Endothelial cell of umbilical vein (primary cell): ENCODE data around the gene RUNX2. TPM values are rescaled to one million over a fixed set of nuclear protein-coding genes. Genes with fewer than 3 reads are reported as not detected.

ENCODE experiments used
- BruUV-seq: library from RNA; stranded (reverse); fragments of 400-500 nt; replicated peaks from 2 replicates; lab custom pipeline; 2021; lab: Mats Ljungman, UMichigan
- CTCF ChIA-PET: fragments of 300-600, 350-600 bp; sonication (Branson Sonifier 250); formaldehyde crosslinking; loops from one replicate; lab custom pipeline; 2021; ENCODE audit warnings: antibody characterized with exemption, inconsistent platforms; lab: Charles Lee
- POLR2A ChIA-PET: fragments of 300-600, 350-600 bp; sonication (Branson Sonifier 250); formaldehyde crosslinking; loops from one replicate; lab custom pipeline; 2021; ENCODE audit warnings: antibody characterized with exemption, inconsistent platforms; lab: Charles Lee
- DNase-seq: peaks from one replicate; pipeline ENCODE4 v3.0.0-alpha.2; 2011; ENCODE audit warnings: low read depth, low spot score
- FAIRE-seq: peaks from 2 replicates; lab custom pipeline; 2011; peaks lifted over from hg19 to GRCh38; lab: Jason Lieb, UNC
- H2AFZ ChIP-seq: 2 replicates; pipeline ENCODE4 v1.6.0; 2012; ENCODE audit warnings: low read depth, low read length, control low read depth, inconsistent platforms
- H3K27ac ChIP-seq: 2 replicates; pipeline ENCODE4 v1.5.1; 2011; ENCODE audit warnings: low read depth, mild to moderate bottlenecking, control low read depth, low read length, moderate library complexity; ENCODE audit not compliant: insufficient read depth
- H3K27me3 ChIP-seq, 2 experiments: 2 replicates each; pipeline versions ENCODE4 v1.6.0 to v1.6.1; 2011; ENCODE audit warnings: low read length in 2 of 2, mixed read lengths in 1 of 2; ENCODE audit not compliant: control insufficient read depth in 2 of 2, insufficient read depth in 2 of 2
- H3K36me3 ChIP-seq, 2 experiments: 2 replicates in 1 of 2; 3 replicates in 1 of 2; pipeline ENCODE4 v1.5.1; 2011; ENCODE audit warnings: low read length in 2 of 2, mild to moderate bottlenecking in 1 of 2, moderate library complexity in 1 of 2; ENCODE audit not compliant: control insufficient read depth in 2 of 2, insufficient read depth in 2 of 2; ENCODE audit errors: extremely low read depth in 1 of 2
- H3K4me1 ChIP-seq: 3 replicates; pipeline ENCODE4 v1.5.1; 2011; ENCODE audit warnings: mild to moderate bottlenecking, low read length; ENCODE audit not compliant: control insufficient read depth, insufficient read depth; ENCODE audit errors: extremely low read depth
- H3K4me2 ChIP-seq: 2 replicates; pipeline ENCODE4 v1.6.1; 2011; ENCODE audit warnings: low read length, control low read depth, mixed read lengths; ENCODE audit not compliant: insufficient read depth
- H3K4me3 ChIP-seq, 3 experiments: fragments of 200-600 bp in 1 of 3; sonication (generic), shearing (Covaris generic) in 1 of 3; replicated peaks in 1 of 3; 2 replicates each; pipeline ENCODE4 v1.5.1; 2011 to 2016; ENCODE audit warnings: control low read depth in 3 of 3, low read length in 3 of 3, mild to moderate bottlenecking in 2 of 3, inconsistent platforms in 1 of 3, low read depth in 1 of 3, moderate library complexity in 1 of 3; ENCODE audit not compliant: insufficient read depth in 1 of 3
- H3K79me2 ChIP-seq: 2 replicates; pipeline ENCODE4 v1.6.0; 2012; ENCODE audit warnings: low read length, inconsistent platforms; ENCODE audit not compliant: control insufficient read depth, insufficient read depth
- H3K9ac ChIP-seq: replicated peaks from 2 replicates; pipeline ENCODE3; 2011; ENCODE audit warnings: low read length, control low read depth; ENCODE audit not compliant: insufficient read depth; ENCODE audit errors: extremely low read depth
- H3K9me1 ChIP-seq: replicated peaks from 3 replicates; pipeline ENCODE4 v1.6.0; 2011; ENCODE audit warnings: mild to moderate bottlenecking, low read length; ENCODE audit not compliant: control insufficient read depth, insufficient read depth; ENCODE audit errors: extremely low read depth
- H3K9me3 ChIP-seq: replicated peaks from 2 replicates; pipeline ENCODE4 v1.5.1; 2012; ENCODE audit warnings: low read length, inconsistent platforms; ENCODE audit not compliant: control insufficient read depth, insufficient read depth
- H4K20me1 ChIP-seq: replicated peaks from 2 replicates; pipeline ENCODE3; 2011; ENCODE audit warnings: mild to moderate bottlenecking, low read length; ENCODE audit not compliant: control insufficient read depth, insufficient read depth; ENCODE audit errors: extremely low read depth
- EZH2 ChIP-seq: IDR thresholded peaks from 2 replicates; pipeline ENCODE4 v1.6.1; 2012; ENCODE audit warnings: borderline replicate concordance, low read depth, mild to moderate bottlenecking, moderate library complexity, low read length, inconsistent platforms; ENCODE audit not compliant: severe bottlenecking
- FOS ChIP-seq: IDR thresholded peaks from 2 replicates; pipeline ENCODE4 v1.6.1; 2011; ENCODE audit warnings: mild to moderate bottlenecking, low read length, moderate library complexity, borderline replicate concordance; ENCODE audit not compliant: insufficient read depth
- GATA2 ChIP-seq: IDR thresholded peaks from 2 replicates; pipeline ENCODE4 v1.7.0; 2011; ENCODE audit warnings: low read depth, mild to moderate bottlenecking, moderate library complexity, mixed read lengths, low read length; ENCODE audit not compliant: insufficient read length, insufficient read depth
- JUN ChIP-seq: IDR thresholded peaks from 2 replicates; pipeline ENCODE4 v1.6.1; 2011; ENCODE audit warnings: borderline replicate concordance, low read depth; ENCODE audit not compliant: insufficient read length, insufficient read depth
- MAX ChIP-seq: IDR thresholded peaks from 2 replicates; pipeline ENCODE4 v1.6.1; 2011; ENCODE audit not compliant: insufficient read depth, insufficient read length
- MYC ChIP-seq: IDR thresholded peaks from one replicate; pipeline ENCODE4 v1.6.1; 2011; ENCODE audit warnings: mild to moderate bottlenecking, low read depth, low read length
- POLR2A ChIP-seq: IDR thresholded peaks from 2 replicates; pipeline ENCODE4 v1.6.1; 2012; ENCODE audit warnings: low read depth, mild to moderate bottlenecking, control low read depth, low read length
- POLR2AphosphoS5 ChIP-seq: IDR thresholded peaks from 2 replicates; pipeline ENCODE4 v1.6.1; 2012; ENCODE audit warnings: low read depth, mild to moderate bottlenecking, control low read depth, low read length, moderate library complexity; ENCODE audit not compliant: insufficient read depth
- dilution Hi-C: fragments of 300-500 bp; cut with MboI; formaldehyde crosslinking; loops from one replicate; pipeline ENCODE4 v1.15.0; 2019; ENCODE audit warnings: low sequenced_read_pairs; ENCODE audit not compliant: extremely low pct_ligation_motif_present
- intact Hi-C: fragments of 100-400 bp; cut with micrococcal nuclease; formaldehyde crosslinking; loops from one replicate; pipeline ENCODE4 v1.10.0; 2022
- polyA plus RNA-seq, 4 experiments: library from polyadenylated mRNA; depleted of rRNA in 3 of 4; stranded (reverse) in 3 of 4; unstranded in 1 of 4; fragments of >200 nt; gene quantifications; 2 replicates each; pipeline versions ENCODE4 v1.2.1 to v1.2.3, GENCODE V29; 2011 to 2012; ENCODE audit warnings: missing spikeins in 1 of 4
- total RNA-seq: library from RNA; stranded (reverse); gene quantifications from 2 replicates; pipeline ENCODE4 v1.2.3, GENCODE V29; 2021
- TF ChIP-seq, protein P1 (sequence below), 2 donors: IDR thresholded peaks; 1 replicate in 1 of 2; 2 replicates in 1 of 2; pipeline ENCODE4 v1.5.1; 2011; ENCODE audit warnings: low read length in 2 of 2, mild to moderate bottlenecking in 2 of 2, moderate library complexity in 2 of 2, control low read depth in 1 of 2, inconsistent platforms in 1 of 2, low read depth in 1 of 2; ENCODE audit not compliant: insufficient read depth in 1 of 2; ENCODE audit errors: extremely low read depth in 1 of 2

Gene RUNX2
- total and polyA plus RNA-seq, 2 donors (not counting 3 experiments of a cell fraction or from before 2014, with no cell fraction given), result 0.06 TPM; not detected in 1

DNA sequence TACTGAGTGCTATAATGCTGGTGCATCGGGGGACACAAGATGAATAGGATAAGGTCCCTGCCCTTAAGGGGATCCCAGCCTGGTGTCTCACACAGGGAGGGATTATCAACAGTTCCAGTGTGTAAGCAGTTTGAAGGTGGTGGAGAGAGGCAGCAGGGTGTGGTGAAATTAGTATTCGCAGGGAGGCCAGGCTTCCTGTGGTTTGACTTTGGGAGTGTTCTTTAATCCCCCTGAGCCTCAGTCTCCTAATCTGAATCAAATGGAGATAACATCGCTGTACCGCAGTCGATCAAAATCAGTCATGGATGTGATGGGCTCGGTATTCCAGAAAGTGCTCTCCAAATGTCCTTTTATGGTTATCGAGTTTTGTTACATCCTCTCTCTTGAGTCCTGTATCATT is 337.7 kb downstream of the RUNX2 start:
- Histone ChIP-seq H3K4me1 (peaks cover 8% of the 10 kb centered on the region), H2AFZ (no peak overlapping the region), H3K9me1 (no peaks in the 10 kb centered on the region), H3K4me3 (no peak overlapping the region), H3K27me3 (peaks cover 9 to 12% of the 10 kb centered on the region in 2 experiments), H3K9ac (no peak overlapping the region), H3K4me2 (no peak overlapping the region), H4K20me1 (no peaks in the 10 kb centered on the region), H3K79me2 (no peaks in the 10 kb centered on the region), H3K36me3 (no peaks in the 10 kb centered on the region), H3K9me3 (no peaks in the 10 kb centered on the region), H3K27ac (no peak overlapping the region)
- dilution Hi-C loops, result no loop called here
- POLR2A ChIA-PET, result no interaction called here
- intact Hi-C loops, result no loop called here
- BruUV-seq, result no TSS peak
- TF ChIP-seq EZH2, result no peak
- TF ChIP-seq FOS, result no peak
- no peak for TF ChIP-seq POLR2AphosphoS5
- TF ChIP-seq MYC, result no peak
- no peak for TF ChIP-seq MAX
- no peak for TF ChIP-seq JUN
- TF ChIP-seq, protein P1, sequence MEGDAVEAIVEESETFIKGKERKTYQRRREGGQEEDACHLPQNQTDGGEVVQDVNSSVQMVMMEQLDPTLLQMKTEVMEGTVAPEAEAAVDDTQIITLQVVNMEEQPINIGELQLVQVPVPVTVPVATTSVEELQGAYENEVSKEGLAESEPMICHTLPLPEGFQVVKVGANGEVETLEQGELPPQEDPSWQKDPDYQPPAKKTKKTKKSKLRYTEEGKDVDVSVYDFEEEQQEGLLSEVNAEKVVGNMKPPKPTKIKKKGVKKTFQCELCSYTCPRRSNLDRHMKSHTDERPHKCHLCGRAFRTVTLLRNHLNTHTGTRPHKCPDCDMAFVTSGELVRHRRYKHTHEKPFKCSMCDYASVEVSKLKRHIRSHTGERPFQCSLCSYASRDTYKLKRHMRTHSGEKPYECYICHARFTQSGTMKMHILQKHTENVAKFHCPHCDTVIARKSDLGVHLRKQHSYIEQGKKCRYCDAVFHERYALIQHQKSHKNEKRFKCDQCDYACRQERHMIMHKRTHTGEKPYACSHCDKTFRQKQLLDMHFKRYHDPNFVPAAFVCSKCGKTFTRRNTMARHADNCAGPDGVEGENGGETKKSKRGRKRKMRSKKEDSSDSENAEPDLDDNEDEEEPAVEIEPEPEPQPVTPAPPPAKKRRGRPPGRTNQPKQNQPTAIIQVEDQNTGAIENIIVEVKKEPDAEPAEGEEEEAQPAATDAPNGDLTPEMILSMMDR (IDR thresholded peaks at IDR 0.05; ENCODE audit: extremely low read depth in 1 of 2, insufficient read depth in 1 of 2, low read depth in 1 of 2, low read length in 2 of 2), result no peak
- no peak for TF ChIP-seq GATA2
- TF ChIP-seq POLR2A, result no peak
- CTCF ChIA-PET, result interaction anchor here (1.7 kb wide), 1 partner anchor 10 kb away, joined by 4 read pairs; no protein-coding TSS in a partner anchor
- FAIRE-seq (no peak), DNase-seq (no peak)
